Panc1 (cell line): ENCODE measurements around the gene CDK8. TPM values are rescaled to one million over a fixed set of nuclear protein-coding genes. Genes with fewer than 3 reads are reported as not detected.

Experiments
- ATAC-seq: fragments of 200-7000 bp; cut with Tn5 transposase; 2 replicates; pipeline ENCODE4 v1.9.1; 2020; ENCODE audit warnings: mild to moderate bottlenecking, moderate library complexity
- BruUV-seq: library from RNA; stranded (reverse); fragments of 400-500 nt; replicated peaks from 2 replicates; lab custom pipeline; 2021; lab: Mats Ljungman, UMichigan
- CTCF ChIA-PET: fragments of 300-600 bp; sonication (Branson Sonifier 250); formaldehyde crosslinking; loops from one replicate; lab custom pipeline; 2022; ENCODE audit warnings: antibody characterized with exemption; lab: Charles Lee
- POLR2A ChIA-PET: fragments of 300-600 bp; sonication (Branson Sonifier 250); formaldehyde crosslinking; loops from one replicate; lab custom pipeline; 2022; ENCODE audit warnings: antibody characterized with exemption; lab: Charles Lee
- DNase-seq: peaks from one replicate; pipeline ENCODE4 v3.0.0-alpha.2; 2010; ENCODE audit warnings: low read depth, low spot score
- H3K27ac ChIP-seq: 2 replicates; pipeline ENCODE4 v1.5.1; 2011; ENCODE audit warnings: mild to moderate bottlenecking, low read length, inconsistent platforms
- H3K27me3 ChIP-seq: fragments of 200-500 bp; sonication (Bioruptor generic); 2 replicates; pipeline ENCODE4 v1.6.0; 2014; ENCODE audit warnings: low read length, inconsistent platforms; ENCODE audit not compliant: control insufficient read depth, insufficient read depth
- H3K36me3 ChIP-seq: fragments of 200-500 bp; sonication (Bioruptor generic); 2 replicates; pipeline ENCODE4 v1.5.1; 2014; ENCODE audit warnings: inconsistent platforms, mild to moderate bottlenecking, low read length, moderate library complexity; ENCODE audit not compliant: control insufficient read depth, insufficient read depth
- H3K4me1 ChIP-seq: 2 replicates; pipeline ENCODE4 v1.5.1; 2011; ENCODE audit warnings: inconsistent platforms, mild to moderate bottlenecking, low read length, moderate library complexity; ENCODE audit not compliant: control insufficient read depth, insufficient read depth
- H3K4me3 ChIP-seq, 2 experiments: 2 replicates each; pipeline ENCODE4 v1.5.1; 2011 to 2012; ENCODE audit warnings: low read depth in 2 of 2, low read length in 2 of 2, mild to moderate bottlenecking in 2 of 2, inconsistent platforms in 1 of 2, moderate library complexity in 1 of 2
- H3K9me3 ChIP-seq: fragments of 200-500 bp; sonication (Bioruptor generic); 2 replicates; pipeline ENCODE4 v1.5.1; 2014; ENCODE audit warnings: low read depth, mild to moderate bottlenecking, inconsistent platforms, low read length, moderate library complexity; ENCODE audit not compliant: control insufficient read depth, insufficient read depth
- POLR2AphosphoS5 ChIP-seq: IDR thresholded peaks from 2 replicates; pipeline ENCODE4 v1.6.1; 2012; ENCODE audit warnings: mild to moderate bottlenecking, low read depth, low read length, moderate library complexity
- SIN3A ChIP-seq: IDR thresholded peaks from 2 replicates; pipeline ENCODE4 v1.6.1; 2012; ENCODE audit warnings: low read depth, mild to moderate bottlenecking, low read length, moderate library complexity, borderline replicate concordance; ENCODE audit not compliant: insufficient read depth
- TCF7L2 ChIP-seq: IDR thresholded peaks from 2 replicates; pipeline ENCODE4 v1.6.1; 2011; ENCODE audit warnings: mild to moderate bottlenecking, low read depth, low read length, inconsistent platforms
- in situ Hi-C: cut with HindIII; loops from 2 replicates; pipeline ENCODE4 v1.10.0; 2016; ENCODE audit warnings: low sequenced_read_pairs, low pct_unique_long_range_greater_than_20kb
- intact Hi-C: fragments of 100-400 bp; cut with micrococcal nuclease; formaldehyde crosslinking; loops from one replicate; pipeline ENCODE4 v1.10.0; 2022; ENCODE audit not compliant: unreplicated experiment
- total RNA-seq: library from RNA; stranded (reverse); gene quantifications from one replicate; pipeline ENCODE4 v1.2.1, GENCODE V29; 2021; ENCODE audit not compliant: unreplicated experiment
- TF ChIP-seq, protein P1 (sequence below), 2 experiments: IDR thresholded peaks; 2 replicates each; pipeline ENCODE4 v1.6.1; 2011 to 2012; ENCODE audit warnings: low read depth in 2 of 2, control low read depth in 1 of 2, low read length in 1 of 2, mild to moderate bottlenecking in 1 of 2, moderate library complexity in 1 of 2; ENCODE audit not compliant: insufficient read depth in 1 of 2
- TF ChIP-seq, protein P2 (sequence below): fragments of 450-650 bp; IDR thresholded peaks from 2 replicates; pipeline ENCODE4 v1.5.1; 2017; ENCODE audit warnings: mild to moderate bottlenecking

The CDK8 gene
- total RNA-seq, 1 experiment from 2014 or later, result 14.9 TPM

DNA sequence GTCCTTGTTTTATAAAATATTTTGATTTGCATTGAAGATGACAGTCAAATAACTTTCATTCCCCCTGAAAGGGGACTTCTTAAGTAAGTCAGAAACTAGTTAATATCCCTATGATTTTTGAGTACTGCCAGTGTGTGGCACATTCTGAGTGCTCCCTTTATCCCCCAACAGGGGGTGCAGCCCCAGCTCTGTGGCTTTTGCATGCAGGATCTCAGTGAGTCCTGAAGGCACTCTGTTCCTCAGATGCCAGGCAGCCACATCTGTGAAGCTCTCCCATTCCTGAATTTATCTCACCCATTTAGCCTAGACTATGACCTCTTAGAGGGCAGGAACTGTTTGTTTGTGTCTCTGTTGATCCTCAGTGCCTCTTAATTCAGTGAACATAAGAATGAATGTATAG is 123.1 kb downstream of the CDK8 start:
- CTCF ChIA-PET, result no interaction called here
- intact Hi-C loops, result no loop called here
- no peaks in the 10 kb centered on the region for H3K36me3 ChIP-seq
- DNase-seq (no peak), ATAC-seq (no peak)
- no peak overlapping the region for H3K4me3 ChIP-seq
- no peaks in the 10 kb centered on the region for H3K9me3 ChIP-seq
- BruUV-seq, result no TSS peak
- in situ Hi-C loops, result no loop called here
- H3K27me3 ChIP-seq, result no peaks in the 10 kb centered on the region
- H3K4me1 ChIP-seq, result no peaks in the 10 kb centered on the region
- H3K27ac ChIP-seq, result no peak overlapping the region
- no peak for TF ChIP-seq POLR2AphosphoS5
- no peak for TF ChIP-seq TCF7L2
- TF ChIP-seq, protein P1, sequence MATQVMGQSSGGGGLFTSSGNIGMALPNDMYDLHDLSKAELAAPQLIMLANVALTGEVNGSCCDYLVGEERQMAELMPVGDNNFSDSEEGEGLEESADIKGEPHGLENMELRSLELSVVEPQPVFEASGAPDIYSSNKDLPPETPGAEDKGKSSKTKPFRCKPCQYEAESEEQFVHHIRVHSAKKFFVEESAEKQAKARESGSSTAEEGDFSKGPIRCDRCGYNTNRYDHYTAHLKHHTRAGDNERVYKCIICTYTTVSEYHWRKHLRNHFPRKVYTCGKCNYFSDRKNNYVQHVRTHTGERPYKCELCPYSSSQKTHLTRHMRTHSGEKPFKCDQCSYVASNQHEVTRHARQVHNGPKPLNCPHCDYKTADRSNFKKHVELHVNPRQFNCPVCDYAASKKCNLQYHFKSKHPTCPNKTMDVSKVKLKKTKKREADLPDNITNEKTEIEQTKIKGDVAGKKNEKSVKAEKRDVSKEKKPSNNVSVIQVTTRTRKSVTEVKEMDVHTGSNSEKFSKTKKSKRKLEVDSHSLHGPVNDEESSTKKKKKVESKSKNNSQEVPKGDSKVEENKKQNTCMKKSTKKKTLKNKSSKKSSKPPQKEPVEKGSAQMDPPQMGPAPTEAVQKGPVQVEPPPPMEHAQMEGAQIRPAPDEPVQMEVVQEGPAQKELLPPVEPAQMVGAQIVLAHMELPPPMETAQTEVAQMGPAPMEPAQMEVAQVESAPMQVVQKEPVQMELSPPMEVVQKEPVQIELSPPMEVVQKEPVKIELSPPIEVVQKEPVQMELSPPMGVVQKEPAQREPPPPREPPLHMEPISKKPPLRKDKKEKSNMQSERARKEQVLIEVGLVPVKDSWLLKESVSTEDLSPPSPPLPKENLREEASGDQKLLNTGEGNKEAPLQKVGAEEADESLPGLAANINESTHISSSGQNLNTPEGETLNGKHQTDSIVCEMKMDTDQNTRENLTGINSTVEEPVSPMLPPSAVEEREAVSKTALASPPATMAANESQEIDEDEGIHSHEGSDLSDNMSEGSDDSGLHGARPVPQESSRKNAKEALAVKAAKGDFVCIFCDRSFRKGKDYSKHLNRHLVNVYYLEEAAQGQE (IDR thresholded peaks at IDR 0.05; ENCODE audit: insufficient read depth in 1 of 2, low read depth in 2 of 2, low read length in 1 of 2), result no peak
- TF ChIP-seq, protein P2, sequence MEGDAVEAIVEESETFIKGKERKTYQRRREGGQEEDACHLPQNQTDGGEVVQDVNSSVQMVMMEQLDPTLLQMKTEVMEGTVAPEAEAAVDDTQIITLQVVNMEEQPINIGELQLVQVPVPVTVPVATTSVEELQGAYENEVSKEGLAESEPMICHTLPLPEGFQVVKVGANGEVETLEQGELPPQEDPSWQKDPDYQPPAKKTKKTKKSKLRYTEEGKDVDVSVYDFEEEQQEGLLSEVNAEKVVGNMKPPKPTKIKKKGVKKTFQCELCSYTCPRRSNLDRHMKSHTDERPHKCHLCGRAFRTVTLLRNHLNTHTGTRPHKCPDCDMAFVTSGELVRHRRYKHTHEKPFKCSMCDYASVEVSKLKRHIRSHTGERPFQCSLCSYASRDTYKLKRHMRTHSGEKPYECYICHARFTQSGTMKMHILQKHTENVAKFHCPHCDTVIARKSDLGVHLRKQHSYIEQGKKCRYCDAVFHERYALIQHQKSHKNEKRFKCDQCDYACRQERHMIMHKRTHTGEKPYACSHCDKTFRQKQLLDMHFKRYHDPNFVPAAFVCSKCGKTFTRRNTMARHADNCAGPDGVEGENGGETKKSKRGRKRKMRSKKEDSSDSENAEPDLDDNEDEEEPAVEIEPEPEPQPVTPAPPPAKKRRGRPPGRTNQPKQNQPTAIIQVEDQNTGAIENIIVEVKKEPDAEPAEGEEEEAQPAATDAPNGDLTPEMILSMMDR, result peak; percentile 36
- TF ChIP-seq SIN3A, result no peak
- POLR2A ChIA-PET, result no interaction called here

DNA sequence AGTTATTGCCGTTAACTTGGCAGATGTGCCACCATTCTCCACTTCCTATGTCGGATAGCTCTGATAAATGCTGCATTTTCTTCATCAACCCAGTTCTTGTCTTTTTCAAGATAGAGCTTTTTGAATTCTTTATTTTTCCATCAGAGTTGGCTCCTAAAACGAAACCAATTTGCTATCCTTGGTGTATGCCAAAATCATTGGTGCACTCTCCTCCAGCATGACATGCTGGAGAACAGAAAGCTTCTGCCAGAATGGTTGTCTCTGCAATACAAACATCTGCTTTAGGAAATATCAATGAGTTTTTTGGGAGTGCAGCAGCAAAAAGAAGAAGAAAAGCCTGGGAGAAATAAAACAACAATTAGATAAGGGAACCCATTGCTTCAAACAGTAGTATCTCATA is 124.2 kb downstream of the CDK8 start:
- POLR2A ChIA-PET, result no interaction called here
- no TSS peak for BruUV-seq

More for the DNA sequence above, 124.2 kb downstream of the CDK8 start:
- H3K36me3 ChIP-seq, result no peaks in the 10 kb centered on the region
- in situ Hi-C loops (no loop called here), intact Hi-C loops (no loop called here)
- CTCF ChIA-PET, result no interaction called here
- no peak for DNase-seq
- H3K27ac ChIP-seq, result no peak overlapping the region
- H3K9me3 ChIP-seq, result no peaks in the 10 kb centered on the region
- ATAC-seq, result no peak
- no peaks in the 10 kb centered on the region for H3K4me1 ChIP-seq
- no peaks in the 10 kb centered on the region for H3K27me3 ChIP-seq
- no peak overlapping the region for H3K4me3 ChIP-seq
- TF ChIP-seq, protein P2, result no peak
- no peak for TF ChIP-seq POLR2AphosphoS5
- no peak for TF ChIP-seq SIN3A
- TF ChIP-seq, protein P1 (IDR thresholded peaks at IDR 0.05; ENCODE audit: insufficient read depth in 1 of 2, low read depth in 2 of 2, low read length in 1 of 2), result no peak
- TF ChIP-seq TCF7L2, result no peak
